Non-pigmented ciliary epithelial cell (primary cell): ENCODE results near the gene PRKCE.

Experiments
- DNase-seq: peaks from one replicate; pipeline ENCODE4 v3.0.0-alpha.2; 2010; ENCODE audit warnings: low read depth

PRKCE gene

GRCh38 chr2:45755585-45756335 lies 104.3 kb downstream of the PRKCE start:
- DNase-seq, result no peak

GRCh38 chr2:45758018-45758417 lies 106.5 kb downstream of the PRKCE start:
- no peak for DNase-seq

GRCh38 chr2:45759310-45759851 lies 107.9 kb downstream of the PRKCE start:
- DNase-seq, result no peak

DNA sequence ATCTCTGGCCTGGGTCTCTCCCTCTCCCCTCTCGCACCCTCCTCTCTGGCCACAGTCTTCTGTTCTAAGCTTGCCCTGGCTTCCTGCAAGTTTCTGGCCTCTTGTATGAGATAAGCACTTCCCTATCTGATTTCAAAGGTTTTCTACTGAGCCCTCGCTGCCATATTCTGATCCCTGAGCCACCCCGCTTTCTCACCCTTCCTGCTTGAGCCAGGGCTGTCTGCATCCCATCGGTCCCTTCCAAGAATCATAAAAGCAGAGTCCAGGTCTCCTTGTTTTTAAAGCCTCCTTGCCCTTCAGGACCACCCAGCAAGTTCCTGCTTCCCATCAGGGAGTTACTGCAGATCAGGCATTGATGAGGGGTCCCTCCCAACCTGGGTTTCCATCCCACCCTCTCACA lies 110.2 kb downstream of the PRKCE start:
- no peak for DNase-seq

DNA sequence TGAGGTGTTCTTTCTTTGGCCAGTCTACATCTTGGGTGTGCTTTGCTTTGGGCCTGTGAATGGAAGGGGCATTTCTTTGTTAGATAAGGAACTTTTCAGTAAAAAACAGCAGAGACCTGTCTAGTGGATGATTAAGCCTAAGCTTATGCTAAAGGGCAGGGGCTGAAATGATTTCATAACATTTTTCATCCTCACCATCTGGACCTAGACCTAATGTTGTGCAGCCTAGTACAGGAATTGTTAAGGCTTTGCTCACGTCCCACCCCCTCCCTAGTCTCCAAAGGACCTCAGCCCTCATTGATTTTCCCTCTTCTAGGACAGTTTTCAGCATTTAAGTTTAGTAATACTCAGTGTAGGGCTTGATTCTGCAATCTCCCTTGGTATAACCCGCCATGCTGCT lies 111.8 kb downstream of the PRKCE start:
- no peak for DNase-seq

GRCh38 chr2:45763797-45764196 lies 112.3 kb downstream of the PRKCE start:
- DNase-seq, result no peak

DNA sequence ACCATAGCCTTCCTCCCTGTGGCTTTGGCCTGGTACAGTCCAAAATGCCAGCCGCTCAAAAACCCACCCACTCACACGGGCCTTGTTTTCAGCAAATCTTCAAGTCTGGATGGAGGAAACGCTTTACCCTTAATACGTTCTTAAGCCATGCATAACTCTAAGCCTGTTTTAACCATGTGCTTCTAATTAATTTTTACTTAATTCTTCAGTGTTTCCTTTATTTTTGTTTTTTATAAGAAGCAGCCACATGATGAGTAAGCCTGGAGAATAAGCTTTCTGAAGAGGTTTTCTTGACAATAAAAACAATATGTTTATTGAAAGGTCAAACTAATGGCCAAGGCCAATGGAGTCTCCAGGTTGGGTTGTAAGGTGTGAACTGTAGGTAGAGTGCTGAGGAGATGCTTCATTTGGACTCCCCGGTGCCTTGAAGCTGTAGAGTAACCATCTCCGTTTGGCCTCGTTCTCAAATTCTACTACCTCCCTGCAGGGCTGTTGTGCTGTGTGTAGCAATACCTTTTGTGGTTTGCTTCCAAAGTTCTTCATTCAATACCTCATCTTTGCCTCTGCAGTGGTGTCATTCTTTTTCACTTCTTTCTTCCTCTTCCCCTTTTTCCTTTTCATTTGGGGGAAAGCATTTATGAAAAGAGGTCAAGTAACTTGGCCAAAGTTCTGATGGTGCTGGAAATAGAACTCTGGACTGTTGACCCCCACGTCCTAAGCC lies 113.7 kb downstream of the PRKCE start:
- no peak for DNase-seq

DNA sequence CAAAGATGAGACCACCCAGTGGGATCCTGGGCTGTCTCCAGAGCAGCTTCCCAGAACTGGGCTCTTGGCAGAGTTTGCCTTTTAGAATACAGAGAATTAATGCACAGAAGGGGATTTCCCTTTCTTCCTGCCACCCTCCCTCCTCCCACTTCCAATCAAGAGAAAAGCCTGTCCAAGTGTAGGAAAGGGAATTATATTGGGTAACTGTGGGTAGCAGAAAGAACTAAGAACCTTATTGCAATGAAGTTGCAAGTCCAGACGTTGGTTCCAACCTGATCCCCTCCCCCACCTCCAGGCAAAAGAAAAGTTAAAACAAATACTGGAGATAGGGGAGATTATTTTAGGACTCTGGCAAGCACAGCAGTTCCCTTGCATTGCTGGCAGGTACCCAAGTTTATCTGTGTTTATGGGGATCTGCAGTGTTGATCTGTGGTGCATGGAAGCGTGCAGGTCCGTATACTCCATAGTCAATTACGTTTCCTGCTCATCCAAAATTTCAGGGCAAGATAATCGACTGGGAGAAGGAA lies 114.3 kb downstream of the PRKCE start:
- no peak for DNase-seq

DNA sequence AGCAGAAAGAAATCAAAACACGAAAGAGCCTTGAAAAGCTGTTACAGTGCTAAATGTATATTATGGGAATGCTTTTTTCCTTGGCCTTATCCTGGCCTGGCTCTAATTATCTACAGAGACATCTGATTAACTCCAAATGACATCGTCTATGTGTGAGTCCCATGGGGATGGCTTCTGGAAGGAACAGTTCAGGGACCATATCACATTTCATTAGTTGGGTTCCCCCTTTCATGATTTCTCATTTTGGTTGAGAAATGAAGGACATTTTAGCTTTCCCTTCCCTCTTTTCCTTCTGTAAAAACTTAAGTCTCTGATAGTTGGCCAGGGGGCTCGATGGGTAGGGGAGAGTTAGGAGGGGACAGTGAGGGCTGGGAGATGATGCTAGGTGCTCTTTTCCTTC lies 116.7 kb downstream of the PRKCE start:
- no peak for DNase-seq

- DNase-seq, result no peak
Observed at GRCh38 chr2:45769056-45769455, 117.6 kb downstream of the PRKCE start.

GRCh38 chr2:45769854-45770576 lies 118.5 kb downstream of the PRKCE start:
- no peak for DNase-seq

DNA sequence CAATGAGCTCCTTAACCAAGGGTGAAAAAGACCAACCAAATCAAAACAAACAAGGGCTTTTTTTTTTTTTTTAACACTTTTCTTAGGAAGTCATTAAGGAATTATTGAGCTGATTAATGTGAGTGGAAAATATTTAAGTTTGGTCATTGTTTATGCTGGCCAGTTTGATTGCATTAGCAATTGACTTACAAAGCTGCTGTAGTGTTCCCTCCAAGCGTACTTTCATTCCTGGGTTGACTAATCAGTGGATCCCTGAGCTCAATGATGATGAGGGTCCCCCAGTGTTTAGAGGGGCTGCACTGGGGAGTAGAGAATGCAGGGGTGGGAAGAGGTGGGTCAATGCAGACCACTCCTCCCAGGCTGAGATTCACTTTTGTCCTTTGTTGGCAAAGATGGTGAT lies 119.3 kb downstream of the PRKCE start:
- DNase-seq, result no peak

GRCh38 chr2:45771261-45771660 lies 119.8 kb downstream of the PRKCE start:
- DNase-seq, result no peak

GRCh38 chr2:45772038-45772437 lies 120.6 kb downstream of the PRKCE start:
- no peak for DNase-seq

DNA sequence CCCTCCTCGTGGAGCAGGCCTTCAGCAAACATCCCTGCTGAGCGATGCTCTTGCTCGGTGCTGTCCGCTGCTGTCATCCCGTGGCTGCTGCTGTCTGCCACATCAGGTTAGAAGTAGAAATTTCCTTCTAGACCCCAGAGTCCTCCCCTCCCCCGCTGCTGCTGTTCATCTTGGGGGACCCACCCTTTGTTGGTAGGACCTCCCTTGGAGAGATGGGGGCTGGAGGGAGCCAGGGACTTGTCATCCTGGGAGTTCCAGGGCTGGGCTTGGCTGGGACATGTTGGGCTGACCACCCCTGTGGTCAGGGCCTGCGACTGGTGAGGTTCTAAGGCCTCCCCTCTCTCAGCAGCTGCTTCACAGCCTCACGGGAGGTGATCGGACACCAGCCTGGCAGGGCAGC lies 122.4 kb downstream of the PRKCE start:
- no peak for DNase-seq

- no peak for DNase-seq
Observed at GRCh38 chr2:45774688-45775244, 123.3 kb downstream of the PRKCE start.

DNA sequence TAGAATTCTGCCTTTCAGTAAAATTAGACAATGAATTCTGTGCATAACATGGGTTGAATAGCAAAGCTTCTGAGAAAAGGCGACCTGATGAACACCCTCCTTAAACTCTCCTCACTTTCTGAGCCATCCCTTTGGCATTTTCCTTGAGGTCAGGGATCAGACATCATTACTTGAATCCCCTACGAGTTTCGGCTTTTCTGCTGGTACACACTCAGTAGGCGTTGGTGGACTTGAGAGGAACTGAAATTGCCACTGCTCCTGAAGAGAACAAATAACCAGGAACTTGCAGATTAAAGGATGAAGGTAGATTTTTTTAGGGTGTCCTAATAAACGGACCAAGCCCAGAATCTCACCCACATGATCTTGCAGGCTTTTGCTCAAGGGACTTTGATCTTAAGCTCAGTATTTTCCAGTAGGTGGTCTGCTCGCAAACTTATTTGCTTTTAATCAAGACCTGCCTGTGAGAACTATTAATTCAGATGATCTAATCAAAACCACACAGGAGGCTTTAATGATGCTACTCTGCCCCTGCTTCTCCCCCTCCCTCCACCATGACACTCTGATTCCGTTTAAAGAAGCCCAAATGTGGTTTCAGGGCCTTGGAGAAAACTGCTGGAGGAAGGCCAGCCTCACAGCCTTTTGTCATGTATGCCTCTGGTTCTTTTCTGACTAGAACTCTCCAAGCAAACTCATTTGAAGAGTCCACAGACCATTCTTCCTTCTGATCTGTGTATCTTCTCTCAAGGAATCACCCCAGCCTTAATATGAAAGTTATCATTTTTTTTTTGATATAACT lies 124.9 kb downstream of the PRKCE start:
- no peak for DNase-seq

DNA sequence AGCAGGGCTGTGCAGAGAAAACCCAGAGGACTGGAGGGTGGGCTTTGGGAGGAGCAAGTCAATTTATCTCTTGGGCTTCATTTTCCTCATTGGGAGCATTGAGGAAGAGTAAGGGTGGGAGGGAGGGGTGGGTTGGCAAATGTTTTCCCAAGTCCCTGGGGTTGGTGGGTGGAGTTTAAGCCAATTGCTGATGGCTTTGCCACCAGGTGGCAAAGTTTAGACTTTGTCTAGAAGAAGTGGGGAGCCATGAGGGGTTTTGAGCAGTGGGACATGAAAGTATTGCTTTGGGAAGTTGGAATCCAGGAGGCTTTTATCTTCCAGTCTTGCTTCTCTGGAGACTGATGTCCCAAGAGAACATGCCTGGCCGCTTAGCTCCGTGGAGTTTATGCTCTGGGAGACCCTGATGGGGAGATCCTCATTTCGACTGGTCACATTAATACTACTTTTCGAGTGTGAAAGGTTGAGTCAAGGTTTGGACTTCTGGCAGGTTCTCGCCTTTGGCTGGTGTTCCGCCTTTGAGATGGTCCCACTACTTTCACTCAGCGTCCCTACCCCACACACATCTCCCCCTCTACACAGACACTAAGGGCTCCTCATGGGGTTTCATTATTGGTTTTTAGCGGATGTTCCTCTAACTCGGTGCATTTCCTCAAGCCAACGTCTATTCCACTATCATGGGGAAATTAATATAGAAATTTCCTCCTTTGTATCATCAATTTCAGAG lies 126.7 kb downstream of the PRKCE start:
- DNase-seq, result no peak

DNA sequence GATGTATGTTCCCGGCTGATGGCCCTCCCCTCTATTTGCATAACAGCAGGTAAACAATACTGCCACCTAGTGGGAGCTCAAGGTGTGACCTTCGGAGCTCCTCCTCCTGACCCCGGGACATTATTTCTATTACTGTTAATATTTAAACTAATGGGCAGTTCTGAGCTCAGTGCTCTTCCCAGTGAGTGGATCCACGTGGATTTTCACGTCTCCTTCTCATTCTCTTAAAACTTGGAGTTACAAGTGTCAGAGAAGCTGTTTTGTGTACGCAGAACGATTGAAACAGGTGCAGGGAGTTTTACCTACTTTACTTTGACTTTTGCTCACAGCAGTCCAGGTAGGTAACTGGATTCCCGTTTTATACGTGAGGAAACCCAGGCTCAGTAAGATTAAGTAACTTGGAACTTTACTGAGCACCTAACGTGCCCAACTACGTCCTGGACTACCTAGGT lies 127.3 kb downstream of the PRKCE start:
- no peak for DNase-seq
